Measurements from ENCODE around the gene CNOT10.
"Not testable (repeated sequence)": the region's sequence is repeated elsewhere in the genome, so short reads cannot be mapped to it uniquely, and the experiment has no call there.

The CNOT10 gene

DNA sequence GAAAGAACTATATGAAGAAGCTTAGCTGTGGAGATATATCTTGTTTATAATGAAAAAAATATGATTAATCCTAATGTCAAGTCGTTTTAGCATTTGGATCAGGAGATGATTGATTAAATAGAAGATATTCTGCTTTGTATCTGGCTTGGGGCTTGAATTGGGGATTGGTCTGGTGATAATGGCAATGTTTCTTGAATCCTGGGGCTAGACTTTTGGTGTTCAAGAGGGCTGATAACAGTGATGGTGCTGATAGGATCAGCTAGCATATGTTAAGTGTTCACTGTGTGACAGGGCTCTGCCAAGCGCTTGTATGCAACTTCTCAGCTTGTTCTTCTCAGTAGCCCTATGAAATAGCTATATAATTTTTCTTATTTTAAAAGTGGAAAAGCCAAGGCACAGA is 20.2 kb downstream of the CNOT10 start:
- peaks cover 11% of the 10 kb centered on the region for H3K36me3 ChIP-seq (replicated peaks)
- no peaks in the 10 kb centered on the region for H3K27me3 ChIP-seq (ENCODE audit: low read depth)
- H3K4me1 ChIP-seq, result peaks cover 9% of the 10 kb centered on the region
- in situ Hi-C loops (cut with MboI; ENCODE audit: low sequenced_read_pairs), result no loop called here
- no peaks in the 10 kb centered on the region for H3K9me3 ChIP-seq
- no peak overlapping the region for H3K4me3 ChIP-seq
- no peak for DNase-seq (ENCODE audit: low spot score in 2 of 2)

DNA sequence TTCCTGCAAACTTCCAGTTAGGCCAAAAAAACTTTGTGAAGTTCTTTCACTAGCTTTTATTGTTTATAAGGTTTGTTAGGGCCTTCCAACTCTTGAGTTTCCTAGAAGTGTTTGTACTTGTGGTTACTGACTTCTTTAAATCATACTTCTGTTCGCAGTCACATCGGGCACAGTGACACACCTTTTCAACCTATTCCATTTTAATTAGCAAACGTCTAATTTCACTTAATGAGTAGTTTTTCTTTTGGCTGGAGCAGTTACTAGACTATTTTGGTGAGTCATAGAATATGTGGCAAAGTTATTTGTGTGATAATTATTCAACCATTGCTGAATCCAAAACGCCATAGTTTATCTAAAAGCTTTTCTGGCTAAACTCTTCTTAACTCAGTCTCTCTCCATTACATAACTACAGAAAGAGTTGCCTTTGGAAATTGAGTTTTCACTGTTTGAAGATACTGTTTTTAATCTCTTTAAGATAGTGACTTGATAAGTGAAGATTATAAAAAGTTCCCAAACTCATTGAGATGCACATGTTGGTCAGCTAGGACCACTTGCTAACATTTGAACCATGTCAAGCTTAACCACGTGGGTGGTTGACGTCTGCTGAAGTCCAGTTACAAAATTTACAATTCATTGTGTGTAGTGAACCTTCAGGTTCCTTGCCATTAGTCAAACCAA is 21.5 kb downstream of the CNOT10 start:
- H3K27me3 ChIP-seq (ENCODE audit: low read depth), result no peaks in the 10 kb centered on the region
- no peak for DNase-seq (ENCODE audit: low spot score in 2 of 2)
- peaks cover 17% of the 10 kb centered on the region for H3K36me3 ChIP-seq (replicated peaks)
- in situ Hi-C loops (cut with MboI; ENCODE audit: low sequenced_read_pairs), result no loop called here
- no peak overlapping the region for H3K4me3 ChIP-seq
- peaks cover 9% of the 10 kb centered on the region for H3K4me1 ChIP-seq
- H3K9me3 ChIP-seq, result no peaks in the 10 kb centered on the region

DNA sequence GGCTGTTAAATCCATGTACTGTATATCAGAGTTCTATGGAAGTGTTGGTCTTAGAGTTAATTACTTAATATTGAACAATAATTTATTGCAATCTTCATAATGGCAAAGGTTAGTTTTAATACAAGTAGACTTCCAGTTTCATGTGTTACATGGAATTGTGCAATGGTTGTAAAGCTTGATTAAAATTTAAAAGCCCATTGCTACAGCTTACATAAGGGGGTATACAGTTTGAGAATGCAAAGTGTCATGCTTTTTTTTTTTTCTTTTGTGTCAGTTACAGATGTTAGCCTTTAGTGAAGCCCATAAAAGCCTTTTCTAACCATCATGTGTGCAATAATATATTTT is 22.0 kb downstream of the CNOT10 start:
- Histone ChIP-seq H3K4me3 (no peak overlapping the region), H3K4me1 (peaks cover 9% of the 10 kb centered on the region), H3K36me3 (replicated peaks) (peaks cover 17% of the 10 kb centered on the region), H3K27me3 (ENCODE audit: low read depth) (no peaks in the 10 kb centered on the region), H3K9me3 (no peaks in the 10 kb centered on the region)
- no peak for DNase-seq (ENCODE audit: low spot score in 2 of 2)
- in situ Hi-C loops (cut with MboI; ENCODE audit: low sequenced_read_pairs), result no loop called here

DNA sequence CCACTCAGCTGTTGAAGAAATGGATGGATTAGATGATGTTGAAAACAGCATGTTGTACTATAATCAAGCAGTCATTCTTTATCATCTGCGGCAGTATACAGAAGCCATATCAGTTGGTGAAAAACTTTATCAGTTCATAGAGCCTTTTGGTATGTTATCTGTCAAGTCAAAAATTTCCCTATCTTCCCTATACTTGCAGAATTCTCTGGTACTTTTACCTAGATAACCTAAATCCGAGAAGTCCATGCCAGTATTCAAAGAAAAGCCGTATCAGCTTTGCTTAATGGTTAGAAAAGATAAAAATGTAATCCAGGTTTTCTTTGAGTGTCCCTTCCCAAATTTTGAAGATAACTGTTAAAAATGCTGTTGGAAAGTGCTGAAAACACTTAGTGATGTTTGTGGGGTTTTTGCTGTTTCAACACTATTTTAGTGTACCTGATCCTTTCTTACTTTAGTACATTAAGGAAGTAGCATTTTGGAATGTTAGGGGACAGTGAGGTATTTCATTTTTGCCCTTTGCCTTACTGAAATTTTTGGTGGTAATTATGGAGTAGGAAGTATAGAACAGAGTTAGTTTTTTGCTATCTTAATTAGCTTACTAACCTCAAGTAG is 23.8 kb downstream of the CNOT10 start:
- in situ Hi-C loops (cut with MboI; ENCODE audit: low sequenced_read_pairs), result no loop called here
- peaks cover 22% of the 10 kb centered on the region for H3K36me3 ChIP-seq (replicated peaks)
- H3K27me3 ChIP-seq (ENCODE audit: low read depth), result no peaks in the 10 kb centered on the region
- no peaks in the 10 kb centered on the region for H3K9me3 ChIP-seq
- H3K4me3 ChIP-seq, result no peak overlapping the region
- no peak for DNase-seq (ENCODE audit: low spot score in 2 of 2)
- peaks cover 20% of the 10 kb centered on the region for H3K4me1 ChIP-seq

DNA sequence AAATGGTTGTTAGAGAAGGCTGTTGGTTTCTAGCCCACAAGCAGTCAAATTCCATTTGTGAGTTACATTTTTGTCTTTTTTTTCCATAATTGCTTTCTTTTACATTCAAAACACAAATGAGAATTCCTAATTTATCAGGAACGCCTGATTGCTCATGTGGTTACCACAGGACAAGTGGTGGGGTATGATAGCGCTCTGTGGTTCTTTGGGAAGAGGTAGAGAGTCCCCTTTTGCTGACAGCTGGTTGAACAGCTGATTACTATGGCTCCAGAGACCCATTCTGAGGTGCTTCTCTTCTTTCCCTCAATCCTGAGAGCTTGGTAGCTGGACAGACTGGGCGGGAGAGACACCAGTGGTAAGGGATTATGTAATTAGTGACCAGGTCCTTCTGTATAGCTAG is 24.4 kb downstream of the CNOT10 start:
- Histone ChIP-seq H3K36me3 (replicated peaks) (peaks cover 22% of the 10 kb centered on the region), H3K27me3 (ENCODE audit: low read depth) (no peaks in the 10 kb centered on the region), H3K4me1 (peaks cover 22% of the 10 kb centered on the region), H3K4me3 (no peak overlapping the region), H3K9me3 (no peaks in the 10 kb centered on the region)
- in situ Hi-C loops (cut with MboI; ENCODE audit: low sequenced_read_pairs), result no loop called here
- no peak for DNase-seq (ENCODE audit: low spot score in 2 of 2)

DNA sequence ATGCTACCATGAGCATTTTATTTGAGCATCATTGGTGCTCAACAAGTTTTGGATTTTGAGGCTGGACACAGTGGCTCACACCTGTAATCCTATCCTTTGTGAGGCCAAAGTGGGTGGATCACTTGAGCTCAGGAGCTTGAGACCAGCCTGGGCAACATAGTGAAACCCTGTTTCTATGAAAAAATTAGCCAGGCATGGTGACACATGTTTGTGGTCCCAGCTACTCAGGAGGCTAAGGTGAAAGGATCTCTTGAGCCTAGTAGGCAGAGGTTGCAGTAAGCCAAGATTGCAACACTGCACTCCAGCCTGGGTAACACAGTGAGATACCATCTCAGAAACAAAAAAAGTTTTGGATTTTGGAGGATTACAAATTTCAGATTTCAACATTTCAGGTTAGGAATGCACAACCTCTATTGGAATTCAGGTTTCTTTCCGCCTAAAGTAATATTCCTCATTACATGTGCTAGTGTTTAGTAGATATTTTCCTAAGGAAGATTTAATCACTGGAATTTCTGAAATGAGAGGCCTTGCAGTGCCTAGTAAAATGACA is 27.6 kb downstream of the CNOT10 start:
- in situ Hi-C loops (cut with MboI; ENCODE audit: low sequenced_read_pairs), result no loop called here
- Histone ChIP-seq H3K27me3 (ENCODE audit: low read depth) (no peaks in the 10 kb centered on the region), H3K4me1 (peaks cover 13% of the 10 kb centered on the region), H3K4me3 (no peak overlapping the region), H3K9me3 (no peaks in the 10 kb centered on the region), H3K36me3 (replicated peaks) (peaks cover 33% of the 10 kb centered on the region)
- no peak for DNase-seq (ENCODE audit: low spot score in 2 of 2)

DNA sequence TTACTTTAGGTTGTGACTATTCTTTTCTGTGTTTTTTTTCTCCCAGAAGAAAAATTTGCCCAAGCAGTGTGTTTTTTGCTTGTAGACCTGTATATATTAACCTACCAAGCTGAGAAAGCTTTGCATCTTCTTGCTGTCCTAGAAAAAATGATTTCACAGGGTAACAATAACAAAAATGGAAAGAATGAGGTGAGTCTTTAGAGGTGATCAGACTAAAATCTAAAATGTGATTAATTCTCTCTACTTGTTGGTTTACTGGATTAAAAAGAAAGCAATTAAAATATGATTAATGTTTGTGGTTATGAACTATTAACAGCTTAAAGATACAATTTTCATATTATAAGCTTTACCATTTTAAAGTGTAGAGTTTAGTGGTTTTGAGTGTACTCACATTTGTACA is 28.2 kb downstream of the CNOT10 start:
- Histone ChIP-seq H3K4me1 (peaks cover 13% of the 10 kb centered on the region), H3K27me3 (ENCODE audit: low read depth) (no peaks in the 10 kb centered on the region), H3K9me3 (no peaks in the 10 kb centered on the region), H3K4me3 (no peak overlapping the region), H3K36me3 (replicated peaks) (peaks cover 36% of the 10 kb centered on the region)
- in situ Hi-C loops (cut with MboI; ENCODE audit: low sequenced_read_pairs), result no loop called here
- no peak for DNase-seq (ENCODE audit: low spot score in 2 of 2)

DNA sequence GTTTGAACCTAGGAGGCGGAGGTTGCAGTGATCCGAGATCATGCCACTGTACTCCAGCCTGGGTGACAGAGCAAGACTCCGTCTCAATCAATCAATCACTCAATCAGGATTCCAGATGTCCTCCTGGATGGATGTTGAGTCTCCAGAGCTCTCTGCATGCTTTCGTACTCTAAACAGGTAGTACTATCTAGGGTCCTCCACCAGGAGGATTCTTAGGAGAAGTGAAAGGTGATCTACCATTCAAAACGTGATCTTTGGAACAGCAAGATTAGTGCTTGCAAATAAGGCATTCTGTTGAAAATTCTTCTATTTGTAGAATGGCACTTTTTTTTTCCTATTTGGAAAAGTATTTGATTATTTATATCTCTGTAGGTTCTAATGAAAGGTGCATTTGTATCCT is 34.3 kb downstream of the CNOT10 start:
- Histone ChIP-seq H3K36me3 (replicated peaks) (peaks cover 21% of the 10 kb centered on the region), H3K27me3 (ENCODE audit: low read depth) (no peaks in the 10 kb centered on the region), H3K4me3 (no peak overlapping the region), H3K4me1 (no peaks in the 10 kb centered on the region), H3K9me3 (no peaks in the 10 kb centered on the region)
- DNase-seq (ENCODE audit: low spot score in 2 of 2), result no peak
- in situ Hi-C loops (cut with MboI; ENCODE audit: low sequenced_read_pairs), result no loop called here

DNA sequence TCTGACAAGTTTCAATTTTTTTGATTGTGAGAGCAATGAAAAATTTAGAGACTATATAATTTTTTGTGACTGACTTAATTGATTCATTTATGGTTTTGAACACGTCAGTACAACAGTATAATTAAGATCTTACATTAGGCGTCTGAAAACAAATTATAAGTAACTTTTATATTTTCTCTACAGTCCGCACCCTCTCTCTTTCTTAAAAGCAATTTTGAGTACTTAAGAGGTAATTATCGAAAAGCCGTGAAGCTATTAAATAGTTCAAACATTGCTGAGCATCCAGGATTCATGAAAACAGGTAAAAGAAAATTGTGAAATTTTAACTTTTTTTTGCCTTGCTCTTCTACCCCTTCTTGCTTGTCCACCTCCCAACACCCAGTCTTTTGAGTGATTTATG is 34.9 kb downstream of the CNOT10 start:
- Histone ChIP-seq H3K36me3 (replicated peaks) (peaks cover 21% of the 10 kb centered on the region), H3K4me3 (no peak overlapping the region), H3K9me3 (no peaks in the 10 kb centered on the region), H3K27me3 (ENCODE audit: low read depth) (no peaks in the 10 kb centered on the region), H3K4me1 (no peaks in the 10 kb centered on the region)
- no peak for DNase-seq (ENCODE audit: low spot score in 2 of 2)
- in situ Hi-C loops (cut with MboI; ENCODE audit: low sequenced_read_pairs), result no loop called here

DNA sequence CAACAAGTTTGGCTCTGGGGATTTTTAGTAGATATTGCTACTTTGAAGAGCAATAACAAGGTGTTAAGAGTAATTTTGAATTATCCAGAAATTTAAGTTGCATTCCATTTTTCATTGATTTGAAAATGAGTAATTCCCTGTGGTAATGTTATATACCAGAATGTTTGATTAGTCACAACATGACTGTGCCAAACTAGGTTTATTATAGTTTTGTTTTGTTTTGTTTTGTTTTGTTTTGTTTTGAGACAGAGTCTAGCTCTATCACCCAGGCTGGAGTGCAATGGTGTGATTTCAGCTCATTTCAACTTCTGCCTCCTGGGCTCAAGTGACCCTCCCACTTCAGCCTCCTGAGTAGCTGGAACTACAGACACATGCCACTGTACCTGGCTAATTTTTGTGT is 40.7 kb downstream of the CNOT10 start:
- Histone ChIP-seq H3K9me3 (no peaks in the 10 kb centered on the region), H3K27me3 (ENCODE audit: low read depth) (no peaks in the 10 kb centered on the region), H3K36me3 (replicated peaks) (peaks cover 26% of the 10 kb centered on the region), H3K4me1 (no peaks in the 10 kb centered on the region), H3K4me3 (no peak overlapping the region)
- no peak for DNase-seq (ENCODE audit: low spot score in 2 of 2)
- in situ Hi-C loops (cut with MboI; ENCODE audit: low sequenced_read_pairs), result loop anchor here (25.0 kb wide), 1 partner anchor 362 kb away; the partner anchor contains the start of genes GLB1 and TMPPE

DNA sequence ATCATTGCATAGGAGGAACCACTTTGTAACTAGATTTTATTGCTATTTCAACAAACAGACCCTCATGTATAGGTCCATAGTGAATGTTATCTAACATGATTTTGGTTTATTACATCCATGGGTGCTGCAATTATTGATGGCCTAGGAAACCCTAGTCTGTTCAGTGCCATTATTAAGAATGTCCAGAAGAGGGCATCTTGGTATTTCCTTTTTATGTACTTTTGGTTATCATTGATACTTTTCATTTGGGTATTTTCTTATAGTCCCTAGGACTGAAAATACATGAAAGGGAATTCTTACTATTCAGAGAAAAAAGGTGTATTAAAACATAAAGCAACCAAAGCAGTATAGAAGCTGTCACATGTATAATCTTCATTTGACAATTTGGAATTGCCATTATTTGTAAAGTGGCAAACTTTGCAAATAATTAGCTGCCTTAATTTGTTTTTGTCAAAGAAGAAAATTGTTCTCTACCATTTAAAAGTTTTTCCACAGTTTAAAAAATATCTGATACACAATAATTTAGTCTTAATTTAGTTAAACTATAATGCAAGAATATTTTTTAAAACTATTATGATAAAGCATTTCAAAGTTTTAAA is 48.7 kb downstream of the CNOT10 start:
- H3K9me3 ChIP-seq, result no peaks in the 10 kb centered on the region
- DNase-seq (ENCODE audit: low spot score in 2 of 2), result peak in 1 of 2 experiments; percentile 64
- no peak overlapping the region for H3K4me3 ChIP-seq
- H3K4me1 ChIP-seq, result no peaks in the 10 kb centered on the region
- H3K36me3 ChIP-seq (replicated peaks), result peaks cover 9% of the 10 kb centered on the region
- H3K27me3 ChIP-seq (ENCODE audit: low read depth), result no peaks in the 10 kb centered on the region
- in situ Hi-C loops (cut with MboI; ENCODE audit: low sequenced_read_pairs), result loop anchor here (25.0 kb wide), 1 partner anchor 354 kb away; the partner anchor contains the start of genes GLB1 and TMPPE

DNA sequence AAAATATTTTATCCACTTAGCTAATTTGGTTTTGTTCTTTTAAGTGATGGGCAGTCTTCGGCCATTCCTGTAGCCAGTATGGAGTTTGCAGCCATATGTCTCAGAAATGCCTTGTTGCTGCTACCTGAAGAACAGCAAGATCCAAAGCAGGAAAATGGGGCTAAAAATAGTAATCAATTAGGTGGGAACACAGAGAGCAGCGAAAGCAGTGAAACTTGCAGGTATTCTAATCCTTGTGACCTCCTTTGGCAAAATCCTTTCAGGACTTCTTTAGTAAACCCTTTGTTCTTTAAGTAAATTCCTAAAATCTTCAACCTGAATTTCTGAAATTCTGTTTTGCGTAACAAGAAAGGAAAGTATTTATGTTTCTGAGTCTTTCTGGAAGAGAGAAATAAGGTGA is 49.8 kb downstream of the CNOT10 start:
- Histone ChIP-seq H3K4me3 (no peak overlapping the region), H3K4me1 (no peaks in the 10 kb centered on the region), H3K36me3 (replicated peaks) (peaks cover 8% of the 10 kb centered on the region), H3K9me3 (no peaks in the 10 kb centered on the region), H3K27me3 (ENCODE audit: low read depth) (no peaks in the 10 kb centered on the region)
- in situ Hi-C loops (cut with MboI; ENCODE audit: low sequenced_read_pairs), result loop anchor here (5.0 to 25.0 kb wide), 2 partner anchors 198 to 353 kb away; partner anchors contain the start of genes GLB1 and TMPPE
- DNase-seq (ENCODE audit: low spot score in 2 of 2), result no peak

DNA sequence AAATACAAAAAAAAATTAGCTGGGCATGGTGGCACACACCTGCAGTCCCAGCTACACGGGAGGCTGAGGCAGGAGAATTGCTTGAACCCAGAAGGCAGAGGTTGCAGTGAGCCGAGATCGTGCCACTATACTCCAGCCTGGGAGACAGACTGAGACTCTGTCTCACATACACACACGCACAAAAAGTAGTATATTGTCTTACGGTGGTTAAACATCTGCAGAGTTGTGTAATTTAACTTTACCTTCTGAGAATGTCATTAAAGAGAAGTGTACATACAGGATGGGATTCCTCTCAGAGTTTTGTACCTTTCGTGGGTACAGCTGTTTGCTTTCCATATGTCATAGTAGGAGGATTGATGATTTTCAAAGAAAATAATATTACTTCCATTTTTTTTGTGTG is 58.5 kb downstream of the CNOT10 start:
- DNase-seq (ENCODE audit: low spot score in 2 of 2); H3K4me3 ChIP-seq; H3K4me1 ChIP-seq; H3K27me3 ChIP-seq (ENCODE audit: low read depth); H3K9me3 ChIP-seq: not testable (repeated sequence)
- in situ Hi-C loops (cut with MboI; ENCODE audit: low sequenced_read_pairs), result loop anchor here (25.0 kb wide), 1 partner anchor 344 kb away; the partner anchor contains the start of genes GLB1 and TMPPE
- H3K36me3 ChIP-seq (replicated peaks), result peaks cover 22% of the 10 kb centered on the region

DNA sequence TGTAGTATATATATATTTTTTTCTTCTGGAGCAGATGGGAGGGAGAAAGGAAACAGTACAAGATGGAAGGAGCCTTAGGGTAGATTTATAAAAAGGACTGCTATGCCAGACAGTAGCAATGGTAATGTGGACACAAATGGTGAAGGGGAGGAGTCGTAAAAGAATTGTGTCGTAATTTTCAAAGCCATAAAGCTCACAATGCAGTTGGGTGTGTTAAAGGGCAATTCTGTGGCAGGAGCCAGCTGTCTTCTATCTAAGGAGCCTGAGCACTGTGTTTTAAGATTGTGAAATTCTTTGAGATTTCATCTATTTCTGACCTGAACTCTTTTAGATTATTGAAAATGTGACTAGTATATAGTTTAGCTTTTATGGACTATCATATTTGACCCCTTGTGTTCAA is 58.9 kb downstream of the CNOT10 start:
- DNase-seq (ENCODE audit: low spot score in 2 of 2), result peak; percentile 17 to 44
- Histone ChIP-seq H3K4me1 (peaks cover 7% of the 10 kb centered on the region; the same call in 1 of the 2 replicates), H3K9me3 (no peaks in the 10 kb centered on the region), H3K4me3 (no peak overlapping the region), H3K36me3 (replicated peaks) (peaks cover 22% of the 10 kb centered on the region), H3K27me3 (ENCODE audit: low read depth) (no peaks in the 10 kb centered on the region)
- in situ Hi-C loops (cut with MboI; ENCODE audit: low sequenced_read_pairs), result loop anchor here (25.0 kb wide), 1 partner anchor 343 kb away; the partner anchor contains the start of genes GLB1 and TMPPE

All from HAP-1 (cell line).